ENCODE measurements around the gene TTC39B. TPM values are rescaled to one million over a fixed set of nuclear protein-coding genes. Genes with fewer than 3 reads are reported as not detected.

The TTC39B gene
- polyA plus RNA-seq, 6 donors from 2014 or later, result 0.19 to 6.7 (median 3.2) TPM

DNA sequence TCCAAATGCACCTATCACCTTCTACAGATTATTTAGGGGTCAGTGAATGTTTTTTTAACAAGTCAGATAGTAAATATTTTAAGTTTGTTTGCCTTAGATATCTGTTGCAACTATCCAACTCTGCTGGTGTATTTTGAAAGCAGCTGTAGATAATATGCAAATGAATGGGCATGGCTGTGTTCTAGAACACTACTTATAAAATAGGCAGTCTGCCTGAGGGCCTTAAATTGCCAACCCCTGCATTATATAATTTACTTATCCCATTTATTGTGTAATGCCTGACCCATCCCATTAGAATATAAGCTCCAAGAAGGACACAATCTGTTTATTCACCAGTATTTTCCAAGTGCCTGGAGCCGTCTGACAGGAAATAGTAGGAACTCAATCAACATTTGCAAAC lies 149.0 kb downstream of the TTC39B start:
- H3K27ac Mint-ChIP-seq, result peak overlapping the region in 1 of 6 donors; percentile 7
- DNase-seq, result no peak

GRCh38 chr9:15157381-15157780 lies 149.6 kb downstream of the TTC39B start:
- H3K36me3 Mint-ChIP-seq, result no peaks in the 10 kb centered on the region
- no peak overlapping the region for H3K27ac Mint-ChIP-seq
- H3K9me3 Mint-ChIP-seq, result no peaks in the 10 kb centered on the region
- no peak overlapping the region for H3K4me3 Mint-ChIP-seq
- no peak for ATAC-seq (ENCODE audit: low read depth in 2 of 2)
- H3K4me1 Mint-ChIP-seq, result no peaks in the 10 kb centered on the region
- H3K27me3 Mint-ChIP-seq, result peaks cover 4 to 17% (median 13%) of the 10 kb centered on the region in 3 donors
- no peak for DNase-seq

More for the DNA sequence above, 149.0 kb downstream of the TTC39B start:
- Mint-ChIP-seq H3K36me3 (no peaks in the 10 kb centered on the region), H3K4me3 (no peak overlapping the region), H3K4me1 (no peaks in the 10 kb centered on the region), H3K9me3 (no peaks in the 10 kb centered on the region), H3K27me3 (peaks cover 4 to 17% (median 13%) of the 10 kb centered on the region in 3 donors)
- ATAC-seq (ENCODE audit: low read depth in 2 of 2), result no peak

DNA sequence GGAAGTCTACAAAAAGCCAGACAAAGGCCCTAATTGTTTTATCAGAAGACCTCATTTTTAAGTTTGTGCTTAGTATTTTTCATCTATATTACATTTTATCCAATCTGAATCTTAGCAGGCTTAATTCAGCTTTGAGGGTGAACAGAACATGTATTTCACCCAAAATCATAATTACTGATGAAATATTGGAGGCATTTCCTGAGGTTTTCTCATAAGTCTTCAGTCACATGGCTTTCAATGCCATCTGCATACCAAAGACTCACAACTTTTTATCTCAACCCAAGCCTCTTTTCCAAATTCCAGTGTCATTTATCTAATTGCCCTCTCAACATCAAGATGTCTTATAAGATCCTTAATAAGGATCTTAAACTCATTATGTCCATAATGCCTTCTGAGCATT lies 150.8 kb downstream of the TTC39B start:
- H3K36me3 Mint-ChIP-seq, result no peaks in the 10 kb centered on the region
- H3K27ac Mint-ChIP-seq, result no peak overlapping the region
- no peaks in the 10 kb centered on the region for H3K4me1 Mint-ChIP-seq
- no peaks in the 10 kb centered on the region for H3K9me3 Mint-ChIP-seq
- peaks cover 7 to 24% (median 21%) of the 10 kb centered on the region in 3 donors for H3K27me3 Mint-ChIP-seq
- ATAC-seq (ENCODE audit: low read depth in 2 of 2) (no peak), DNase-seq (no peak)
- H3K4me3 Mint-ChIP-seq, result no peak overlapping the region

DNA sequence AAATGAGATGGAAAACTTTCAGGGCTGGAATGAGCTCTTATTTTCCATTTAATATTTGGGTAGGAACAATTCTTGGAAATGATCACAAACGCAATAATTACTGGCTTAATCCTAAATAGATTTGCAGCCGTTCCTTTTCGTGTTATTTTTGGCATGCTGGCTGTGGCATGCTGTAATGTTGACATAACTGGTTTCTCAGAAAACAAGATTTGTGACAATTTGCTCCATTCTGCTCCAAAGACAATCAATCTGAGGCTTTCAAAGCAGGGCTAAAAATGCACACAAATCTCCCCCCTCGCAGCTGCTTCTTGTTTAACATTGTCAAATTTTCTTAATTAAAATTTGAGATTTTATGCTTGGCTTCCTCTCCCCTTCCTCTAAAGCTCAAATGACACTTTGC lies 151.2 kb downstream of the TTC39B start:
- Mint-ChIP-seq H3K36me3 (no peaks in the 10 kb centered on the region), H3K9me3 (no peaks in the 10 kb centered on the region), H3K27me3 (peaks cover 11 to 28% (median 21%) of the 10 kb centered on the region in 3 donors), H3K27ac (no peak overlapping the region), H3K4me1 (no peaks in the 10 kb centered on the region), H3K4me3 (no peak overlapping the region)
- DNase-seq (no peak), ATAC-seq (ENCODE audit: low read depth in 2 of 2) (no peak)

DNA sequence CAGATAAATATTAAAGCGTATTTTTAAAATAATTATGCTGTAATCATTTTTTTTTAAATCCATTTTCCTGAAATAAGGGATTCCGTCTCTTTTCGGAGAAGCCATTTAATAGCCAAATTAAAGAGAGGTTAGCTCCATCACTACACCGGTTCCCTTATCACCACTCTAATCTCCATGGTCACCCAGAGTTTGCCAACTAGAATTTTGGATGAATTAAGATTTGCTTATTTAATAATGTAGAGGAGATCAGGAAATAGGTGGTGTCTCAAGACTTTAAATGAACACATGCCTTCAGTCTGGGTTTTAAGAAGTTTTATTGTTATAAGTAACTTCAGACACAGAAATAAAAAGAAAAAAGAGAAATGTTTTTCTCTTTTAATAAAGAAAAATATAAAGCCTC lies 151.7 kb downstream of the TTC39B start:
- Mint-ChIP-seq H3K4me3 (no peak overlapping the region), H3K9me3 (no peaks in the 10 kb centered on the region), H3K27ac (no peak overlapping the region), H3K4me1 (no peaks in the 10 kb centered on the region), H3K36me3 (no peaks in the 10 kb centered on the region), H3K27me3 (peaks cover 11 to 33% (median 21%) of the 10 kb centered on the region in 3 donors)
- no peak for ATAC-seq (ENCODE audit: low read depth in 2 of 2)
- no peak for DNase-seq

- Mint-ChIP-seq H3K9me3 (no peaks in the 10 kb centered on the region), H3K27me3 (peaks cover 11 to 35% (median 21%) of the 10 kb centered on the region in 3 donors), H3K27ac (no peak overlapping the region), H3K36me3 (no peaks in the 10 kb centered on the region), H3K4me1 (no peaks in the 10 kb centered on the region), H3K4me3 (no peak overlapping the region)
- ATAC-seq (ENCODE audit: low read depth in 2 of 2) (no peak), DNase-seq (no peak)
These were observed 152.3 kb downstream of the TTC39B start for GRCh38 chr9:15154677-15155076.

DNA sequence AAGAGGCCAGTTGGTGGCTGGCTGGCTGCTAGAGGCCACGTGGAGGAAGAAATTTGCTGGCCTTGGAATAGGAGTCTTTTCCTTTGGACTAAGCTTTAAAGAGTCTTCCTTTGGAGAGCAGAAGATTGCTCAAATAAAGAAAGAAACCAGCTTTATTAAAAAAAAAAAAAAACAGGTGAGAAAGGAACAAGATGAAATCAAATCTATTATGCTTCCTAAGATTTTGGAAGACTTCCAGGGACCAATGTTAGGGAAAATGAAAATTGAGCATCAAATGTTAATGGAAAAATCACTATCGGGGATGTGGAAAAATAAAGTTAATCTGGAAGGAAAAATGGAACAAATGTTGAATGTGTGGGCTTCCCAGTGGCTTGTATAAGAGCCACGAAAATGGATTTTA lies 153.1 kb downstream of the TTC39B start:
- Mint-ChIP-seq H3K27ac (peak overlapping the region in 1 of 6 donors; percentile 16), H3K9me3 (no peaks in the 10 kb centered on the region), H3K27me3 (peaks cover 11 to 35% (median 21%) of the 10 kb centered on the region in 3 donors), H3K4me3 (no peak overlapping the region), H3K36me3 (no peaks in the 10 kb centered on the region), H3K4me1 (no peaks in the 10 kb centered on the region)
- no peak for ATAC-seq (ENCODE audit: low read depth in 2 of 2)
- no peak for DNase-seq

DNA sequence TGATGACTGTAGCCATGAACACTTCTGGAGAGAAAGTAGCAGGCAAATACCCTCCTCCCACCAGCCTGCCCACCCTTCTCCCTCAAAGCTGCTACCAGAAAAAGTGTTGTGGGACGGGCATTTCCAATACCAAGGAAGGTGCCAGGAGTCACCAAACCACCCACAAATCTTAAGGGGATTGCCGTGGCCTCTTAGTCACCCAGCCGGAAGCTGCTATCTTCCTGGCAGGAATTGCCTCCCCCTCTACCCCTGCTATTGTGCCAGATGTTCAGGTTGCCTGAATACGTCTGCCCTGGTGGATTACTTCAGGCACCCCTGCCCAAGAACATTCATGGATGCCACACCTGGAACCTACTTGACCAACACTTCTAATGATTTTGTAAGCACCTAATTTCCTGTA lies 156.1 kb downstream of the TTC39B start:
- DNase-seq (no peak), ATAC-seq (ENCODE audit: low read depth in 2 of 2) (no peak)
- Mint-ChIP-seq H3K27ac (no peak overlapping the region), H3K4me3 (no peak overlapping the region), H3K4me1 (no peaks in the 10 kb centered on the region), H3K9me3 (no peaks in the 10 kb centered on the region), H3K36me3 (no peaks in the 10 kb centered on the region), H3K27me3 (peaks cover 7 to 35% (median 21%) of the 10 kb centered on the region in 3 donors)

- no peak overlapping the region for H3K27ac Mint-ChIP-seq
- no peaks in the 10 kb centered on the region for H3K36me3 Mint-ChIP-seq
- H3K4me3 Mint-ChIP-seq, result no peak overlapping the region
- no peak for ATAC-seq (ENCODE audit: low read depth in 2 of 2)
- H3K9me3 Mint-ChIP-seq, result no peaks in the 10 kb centered on the region
- no peaks in the 10 kb centered on the region for H3K4me1 Mint-ChIP-seq
- peaks cover 7 to 30% (median 17%) of the 10 kb centered on the region in 3 donors for H3K27me3 Mint-ChIP-seq
- DNase-seq, result no peak
These were observed 157.6 kb downstream of the TTC39B start for GRCh38 chr9:15149450-15149849.

DNA sequence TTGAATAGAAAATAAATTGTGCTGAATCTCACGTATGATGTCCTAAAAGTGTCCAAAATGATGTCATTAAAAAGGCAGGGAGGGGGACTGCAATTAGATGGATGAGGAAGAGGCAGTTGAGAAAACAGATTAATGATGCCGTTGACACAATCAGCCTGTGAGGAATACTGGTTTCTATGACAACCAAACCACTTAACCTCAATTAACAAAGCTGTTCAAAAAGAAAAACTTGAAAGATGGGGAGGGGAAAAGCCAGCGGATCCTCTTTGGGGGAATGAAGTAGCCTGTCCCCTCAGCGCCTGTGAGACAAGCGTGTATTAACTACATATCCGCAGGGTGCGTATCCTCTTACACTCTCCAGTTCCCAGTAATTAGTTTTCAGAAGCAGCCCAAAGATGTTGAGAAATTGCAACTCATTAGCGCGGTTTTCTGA lies 160.7 kb downstream of the TTC39B start:
- Mint-ChIP-seq H3K4me1 (no peaks in the 10 kb centered on the region), H3K9me3 (no peaks in the 10 kb centered on the region), H3K36me3 (no peaks in the 10 kb centered on the region), H3K27ac (no peak overlapping the region), H3K4me3 (no peak overlapping the region), H3K27me3 (peaks cover under 1 to 12% (median 4%) of the 10 kb centered on the region in 3 donors)
- DNase-seq (no peak), ATAC-seq (ENCODE audit: low read depth in 2 of 2) (no peak)

DNA sequence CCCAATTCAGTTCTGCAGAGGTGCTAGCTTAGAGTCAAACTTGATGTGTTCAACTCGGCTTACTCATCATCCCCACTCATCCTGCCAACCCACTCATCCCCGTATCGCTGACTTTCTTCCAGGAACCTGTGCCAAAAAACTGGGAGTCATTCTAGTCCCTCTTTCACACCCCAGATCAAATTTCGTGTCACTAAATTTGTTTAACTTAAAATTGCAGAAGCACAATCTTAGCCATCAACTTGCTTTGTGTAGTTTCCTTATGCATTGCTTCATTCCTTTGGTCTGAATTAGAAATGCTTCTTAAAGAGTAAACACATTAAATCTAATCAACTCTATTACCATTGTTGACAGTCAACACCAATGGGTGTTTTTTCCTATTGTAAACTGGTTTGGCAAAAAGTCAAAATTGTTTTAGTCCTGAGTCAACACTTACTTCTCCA lies 162.4 kb downstream of the TTC39B start:
- DNase-seq (no peak), ATAC-seq (ENCODE audit: low read depth in 2 of 2) (no peak)
- Mint-ChIP-seq H3K36me3 (no peaks in the 10 kb centered on the region), H3K27me3 (peaks cover 0 to 7% (median 0%) of the 10 kb centered on the region in 3 donors), H3K4me3 (no peak overlapping the region), H3K9me3 (no peaks in the 10 kb centered on the region), H3K27ac (no peak overlapping the region), H3K4me1 (no peaks in the 10 kb centered on the region)

DNA sequence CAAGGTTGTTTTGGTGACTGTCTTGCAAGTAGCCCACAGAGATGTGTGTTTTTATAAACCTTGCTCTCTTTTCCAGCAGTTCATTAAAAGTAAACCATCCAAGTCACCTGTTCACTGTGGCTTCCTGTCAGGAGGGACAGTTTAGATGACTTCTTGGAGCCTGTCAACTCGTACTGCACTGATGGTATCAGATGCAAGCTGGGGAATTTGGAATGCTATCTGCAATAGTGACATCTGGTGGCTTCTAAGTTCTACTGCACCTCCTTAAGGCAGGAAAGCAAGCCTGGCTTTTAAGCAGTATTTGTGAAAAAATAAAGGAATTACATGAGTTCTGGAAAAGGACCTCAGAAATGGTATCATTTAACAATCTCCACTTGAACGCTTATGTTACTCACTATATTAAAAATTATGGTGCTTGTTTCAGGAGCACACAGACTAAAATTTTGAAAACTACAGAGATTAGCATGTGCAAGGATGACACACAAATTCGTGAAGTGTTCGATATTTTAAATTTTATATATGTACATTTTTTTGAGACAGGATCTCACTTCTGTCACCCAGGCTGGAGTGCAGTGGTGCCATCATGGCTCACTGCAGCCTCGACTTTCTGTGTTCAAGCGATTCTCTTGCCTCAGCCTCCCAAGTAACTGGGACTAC lies 164.0 kb downstream of the TTC39B start:
- Mint-ChIP-seq H3K36me3 (no peaks in the 10 kb centered on the region), H3K4me3 (no peak overlapping the region), H3K4me1 (no peaks in the 10 kb centered on the region), H3K27me3 (peaks cover 0 to 7% (median 0%) of the 10 kb centered on the region in 3 donors), H3K9me3 (no peaks in the 10 kb centered on the region), H3K27ac (no peak overlapping the region)
- no peak for ATAC-seq (ENCODE audit: low read depth in 2 of 2)
- no peak for DNase-seq

DNA sequence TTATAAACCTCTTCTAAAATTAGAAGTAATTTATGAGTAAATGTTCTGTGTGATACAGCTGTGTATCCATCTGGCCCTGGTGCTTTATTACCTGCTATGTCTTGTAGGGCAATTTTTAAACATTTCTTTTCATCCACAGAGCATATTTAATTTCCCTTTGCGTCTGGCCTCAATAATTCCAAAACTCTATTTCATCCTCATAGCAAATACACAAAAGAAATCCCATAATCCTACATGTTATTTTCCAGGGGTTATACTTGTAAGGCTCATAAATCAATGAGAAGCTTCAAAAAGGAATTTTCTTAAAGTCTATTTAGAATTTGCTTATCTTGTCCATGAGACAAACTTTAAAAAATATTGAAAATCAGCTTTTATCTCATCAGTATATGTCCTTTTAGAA lies 167.0 kb downstream of the TTC39B start:
- H3K27me3 Mint-ChIP-seq, result peaks cover 0 to 7% (median 5%) of the 10 kb centered on the region in 3 donors
- H3K27ac Mint-ChIP-seq, result no peak overlapping the region
- no peaks in the 10 kb centered on the region for H3K36me3 Mint-ChIP-seq
- no peak overlapping the region for H3K4me3 Mint-ChIP-seq
- ATAC-seq (ENCODE audit: low read depth in 2 of 2), result no peak
- H3K9me3 Mint-ChIP-seq, result no peaks in the 10 kb centered on the region
- peaks cover 3 to 5% (median 4%) of the 10 kb centered on the region in 3 donors for H3K4me1 Mint-ChIP-seq
- DNase-seq, result no peak

GRCh38 chr9:15139469-15139868 lies 167.5 kb downstream of the TTC39B start:
- Mint-ChIP-seq H3K27ac (no peak overlapping the region), H3K27me3 (peaks cover 0 to 7% (median 6%) of the 10 kb centered on the region in 3 donors), H3K9me3 (no peaks in the 10 kb centered on the region), H3K36me3 (no peaks in the 10 kb centered on the region), H3K4me3 (no peak overlapping the region), H3K4me1 (peaks cover 4 to 5% (median 5%) of the 10 kb centered on the region in 3 donors)
- ATAC-seq (ENCODE audit: low read depth in 2 of 2) (no peak), DNase-seq (no peak)
